ENCODE measurements around the gene ZBTB18.
"Not testable (repeated sequence)": the region's sequence is repeated elsewhere in the genome, so short reads cannot be mapped to it uniquely, and the experiment has no call there.

Gene ZBTB18

DNA sequence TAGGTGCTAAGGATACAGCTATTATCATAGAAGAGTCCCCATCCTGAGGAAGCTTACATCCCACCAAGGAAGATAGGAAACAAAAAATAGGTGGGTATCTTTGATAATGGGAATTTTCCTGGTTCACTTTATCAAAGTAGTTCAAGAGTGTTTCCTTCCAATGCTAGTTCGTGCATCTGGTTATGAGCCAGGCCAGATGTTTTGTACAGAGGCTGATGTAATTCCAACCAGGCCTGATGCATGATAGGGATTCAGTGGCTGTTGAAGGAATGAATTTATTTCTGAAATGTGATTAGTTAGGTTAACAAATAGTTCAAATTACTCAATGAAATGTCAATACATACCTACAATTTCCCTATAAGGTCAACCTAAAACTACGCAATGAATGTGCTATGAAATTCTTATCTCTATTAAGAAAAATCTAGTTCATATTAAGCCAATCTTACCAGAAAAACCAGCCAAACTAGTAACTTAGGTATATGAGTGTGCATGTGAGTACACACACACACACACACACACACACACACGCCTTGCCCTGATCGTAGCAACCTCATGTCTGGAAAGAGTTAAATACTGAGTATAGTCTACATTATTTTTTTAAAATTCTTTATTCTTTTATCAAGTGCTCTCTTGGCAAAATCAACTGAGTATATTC is 9.5 kb upstream of the ZBTB18 start:
- Histone ChIP-seq H3K9me3 (ENCODE audit: control insufficient read depth, insufficient read depth, low read depth, low read length) (no peaks in the 10 kb centered on the region), H3K9ac (ENCODE audit: low read length) (no peak overlapping the region), H3K27ac (ENCODE audit: low read depth, low read length) (no peak overlapping the region), H3K36me3 (ENCODE audit: control insufficient read depth, insufficient read depth, low read length) (no peaks in the 10 kb centered on the region), H3K4me3 (ENCODE audit: low read depth, low read length) (no peak overlapping the region), H3K4me1 (ENCODE audit: control insufficient read depth, insufficient read depth, low read length) (peaks cover under 1% of the 10 kb centered on the region; the same call in 1 of the 2 replicates), H3K27me3 (ENCODE audit: control insufficient read depth, insufficient read depth, low read length) (0 out of 2 replicates have a peak, but pooled peaks cover 7% of the 10 kb centered on the region)

DNA sequence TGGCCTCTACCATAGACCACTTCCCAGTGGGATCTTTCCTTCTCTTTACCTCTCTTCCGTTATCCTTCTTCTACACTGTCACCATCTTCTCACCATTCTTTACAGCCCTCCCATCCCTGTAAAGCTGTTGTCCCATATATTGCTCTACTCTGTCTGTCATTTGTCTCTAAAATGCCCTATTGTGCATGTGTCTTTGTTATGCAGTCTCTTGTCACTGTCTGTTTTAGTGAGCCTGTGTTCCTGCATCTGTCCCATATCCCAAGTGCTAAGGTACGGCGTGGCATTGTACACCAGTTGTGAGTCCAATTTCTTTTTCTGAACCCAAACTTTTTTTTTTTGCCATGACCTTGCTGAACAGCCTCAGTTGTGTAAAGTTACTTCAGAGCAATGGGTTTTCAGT is 8.8 kb upstream of the ZBTB18 start:
- no peak overlapping the region for H3K27ac ChIP-seq (ENCODE audit: low read depth, low read length)
- no peak overlapping the region for H3K9ac ChIP-seq (ENCODE audit: low read length)
- no peaks in the 10 kb centered on the region for H3K9me3 ChIP-seq (ENCODE audit: control insufficient read depth, insufficient read depth, low read depth, low read length)
- H3K27me3 ChIP-seq (ENCODE audit: control insufficient read depth, insufficient read depth, low read length): peaks cover 13% of the 10 kb centered on the region; the same call in 1 of the 2 replicates
- peaks cover 7% of the 10 kb centered on the region for H3K4me1 ChIP-seq (ENCODE audit: control insufficient read depth, insufficient read depth, low read length)
- H3K4me3 ChIP-seq (ENCODE audit: low read depth, low read length): no peak overlapping the region
- H3K36me3 ChIP-seq (ENCODE audit: control insufficient read depth, insufficient read depth, low read length): no peaks in the 10 kb centered on the region

DNA sequence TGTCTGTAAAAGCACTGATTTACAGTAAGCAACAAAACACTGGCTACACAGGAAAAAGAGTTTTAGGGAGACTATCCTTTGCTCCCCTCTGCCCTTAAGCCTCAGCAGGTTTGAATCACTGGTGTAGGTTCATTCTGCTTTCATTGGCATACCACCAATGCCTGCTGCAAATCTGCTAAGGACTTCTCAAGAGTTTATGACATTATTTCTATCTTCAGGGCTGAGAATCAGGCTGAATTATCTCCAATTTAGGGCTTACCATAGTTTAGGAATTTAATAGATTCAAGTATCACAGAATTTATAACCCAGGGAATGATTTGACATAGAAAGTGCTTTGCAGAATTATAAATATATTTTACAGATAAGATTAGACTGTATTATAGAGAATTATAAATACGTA is 6.7 kb upstream of the ZBTB18 start:
- Histone ChIP-seq H3K4me3 (ENCODE audit: low read depth, low read length) (no peak overlapping the region), H3K27ac (ENCODE audit: low read depth, low read length) (no peak overlapping the region), H3K27me3 (ENCODE audit: control insufficient read depth, insufficient read depth, low read length) (peaks cover 13% of the 10 kb centered on the region; the same call in 1 of the 2 replicates), H3K9me3 (ENCODE audit: control insufficient read depth, insufficient read depth, low read depth, low read length) (no peaks in the 10 kb centered on the region), H3K36me3 (ENCODE audit: control insufficient read depth, insufficient read depth, low read length) (no peaks in the 10 kb centered on the region), H3K4me1 (ENCODE audit: control insufficient read depth, insufficient read depth, low read length) (peaks cover 7% of the 10 kb centered on the region), H3K9ac (ENCODE audit: low read length) (no peak overlapping the region)

DNA sequence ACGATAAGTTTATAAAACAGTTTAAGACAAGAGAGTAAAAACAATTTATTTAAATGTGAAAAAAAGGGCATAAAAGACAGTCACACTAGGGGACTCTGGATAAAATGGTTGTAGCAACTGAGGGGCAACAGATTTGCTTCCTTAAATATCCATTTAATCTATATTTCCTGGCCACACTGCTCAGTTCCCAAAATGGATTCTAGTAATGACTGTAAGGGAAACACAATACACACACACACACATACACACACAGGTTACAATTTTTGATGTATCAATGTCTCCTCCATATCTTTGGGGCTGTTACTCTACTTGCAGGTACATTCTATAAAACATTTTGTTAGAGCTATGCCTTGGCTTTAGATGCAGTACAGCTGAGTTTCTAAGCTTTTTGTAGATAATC is 4.8 kb upstream of the ZBTB18 start:
- H3K9ac ChIP-seq (ENCODE audit: low read length); H3K36me3 ChIP-seq (ENCODE audit: control insufficient read depth, insufficient read depth, low read length); H3K9me3 ChIP-seq (ENCODE audit: control insufficient read depth, insufficient read depth, low read depth, low read length); H3K27ac ChIP-seq (ENCODE audit: low read depth, low read length); H3K4me3 ChIP-seq (ENCODE audit: low read depth, low read length): not testable (repeated sequence)
- Histone ChIP-seq H3K27me3 (ENCODE audit: control insufficient read depth, insufficient read depth, low read length) (peaks cover 23% of the 10 kb centered on the region; the same call in 1 of the 2 replicates), H3K4me1 (ENCODE audit: control insufficient read depth, insufficient read depth, low read length) (peaks cover 19% of the 10 kb centered on the region)

DNA sequence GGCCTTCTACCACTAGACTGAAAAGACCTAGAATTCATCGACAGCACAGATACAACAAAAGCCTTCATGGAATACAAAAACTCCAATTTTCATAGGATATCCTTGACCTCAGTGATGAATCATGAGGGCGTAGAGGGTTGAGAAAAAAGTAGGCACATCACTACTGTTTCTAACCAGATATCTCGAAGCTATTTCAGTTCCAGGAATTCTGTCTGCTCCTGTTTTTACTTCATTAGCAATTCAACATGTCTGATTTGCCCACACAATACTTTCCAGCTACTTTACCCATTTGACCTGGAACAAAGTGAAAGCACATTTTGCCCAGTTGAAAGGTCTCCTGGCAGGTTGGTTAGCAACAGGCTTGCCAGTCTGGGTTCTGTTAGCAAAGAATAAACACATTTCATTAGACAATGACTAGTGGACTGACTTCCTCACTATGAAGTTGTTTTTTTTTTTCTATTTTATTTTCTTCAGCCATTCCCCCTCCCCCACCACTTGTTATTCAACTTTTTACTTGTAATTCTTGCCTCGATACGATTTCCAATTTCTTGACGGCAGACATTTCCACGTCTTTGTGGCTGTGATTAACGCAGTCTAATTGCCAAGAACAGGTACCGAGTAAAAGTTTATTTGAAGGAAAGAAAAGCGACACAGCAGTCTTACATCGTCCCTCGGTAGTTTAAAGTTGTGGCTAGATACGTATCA is 4.0 kb upstream of the ZBTB18 start:
- Histone ChIP-seq H3K9me3 (ENCODE audit: control insufficient read depth, insufficient read depth, low read depth, low read length) (no peaks in the 10 kb centered on the region), H3K4me1 (ENCODE audit: control insufficient read depth, insufficient read depth, low read length) (peaks cover 27% of the 10 kb centered on the region), H3K27ac (ENCODE audit: low read depth, low read length) (no peak overlapping the region), H3K36me3 (ENCODE audit: control insufficient read depth, insufficient read depth, low read length) (no peaks in the 10 kb centered on the region), H3K27me3 (ENCODE audit: control insufficient read depth, insufficient read depth, low read length) (peaks cover 23% of the 10 kb centered on the region; the same call in 1 of the 2 replicates), H3K4me3 (ENCODE audit: low read depth, low read length) (peak overlapping the region; percentile 92), H3K9ac (ENCODE audit: low read length) (peak overlapping the region; percentile 71)

DNA sequence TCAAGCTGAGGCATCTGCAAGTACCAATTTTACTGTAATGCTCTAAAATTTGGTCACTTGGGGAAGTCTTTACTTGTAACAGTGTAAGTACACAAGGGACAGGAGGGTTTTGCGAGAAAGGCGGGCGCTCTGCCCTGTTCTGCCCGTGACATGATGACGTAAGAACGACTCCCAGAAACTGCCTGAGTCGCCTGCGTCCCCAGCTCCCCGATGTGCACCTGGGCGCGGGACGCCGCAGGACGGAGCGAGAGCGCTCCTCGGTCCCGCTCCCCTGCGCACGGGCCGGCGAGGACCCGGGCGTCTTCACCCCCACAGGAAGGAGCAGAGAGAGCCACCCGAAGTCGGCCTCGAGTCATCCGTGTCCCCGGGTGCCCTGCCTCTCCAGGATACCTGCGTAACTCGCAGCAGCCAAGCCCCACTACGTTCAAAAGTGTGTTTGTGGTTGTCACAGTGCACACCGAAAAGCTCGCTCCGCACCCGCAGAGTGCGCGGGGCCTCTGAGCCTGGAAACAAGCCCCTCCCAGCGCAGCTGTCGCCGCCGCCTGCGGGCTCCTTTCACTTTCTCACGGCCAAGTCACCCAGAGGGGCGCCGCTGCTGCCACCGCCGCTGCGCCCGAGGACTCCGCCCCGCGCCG is 3.3 kb upstream of the ZBTB18 start:
- no peaks in the 10 kb centered on the region for H3K36me3 ChIP-seq (ENCODE audit: control insufficient read depth, insufficient read depth, low read length)
- no peaks in the 10 kb centered on the region for H3K9me3 ChIP-seq (ENCODE audit: control insufficient read depth, insufficient read depth, low read depth, low read length)
- H3K27ac ChIP-seq (ENCODE audit: low read depth, low read length): no peak overlapping the region
- H3K4me3 ChIP-seq (ENCODE audit: low read depth, low read length): peak overlapping the region; percentile 92
- peaks cover 23% of the 10 kb centered on the region; the same call in 1 of the 2 replicates for H3K27me3 ChIP-seq (ENCODE audit: control insufficient read depth, insufficient read depth, low read length)
- H3K4me1 ChIP-seq (ENCODE audit: control insufficient read depth, insufficient read depth, low read length): peaks cover 32% of the 10 kb centered on the region
- H3K9ac ChIP-seq (ENCODE audit: low read length): peak overlapping the region; percentile 71

DNA sequence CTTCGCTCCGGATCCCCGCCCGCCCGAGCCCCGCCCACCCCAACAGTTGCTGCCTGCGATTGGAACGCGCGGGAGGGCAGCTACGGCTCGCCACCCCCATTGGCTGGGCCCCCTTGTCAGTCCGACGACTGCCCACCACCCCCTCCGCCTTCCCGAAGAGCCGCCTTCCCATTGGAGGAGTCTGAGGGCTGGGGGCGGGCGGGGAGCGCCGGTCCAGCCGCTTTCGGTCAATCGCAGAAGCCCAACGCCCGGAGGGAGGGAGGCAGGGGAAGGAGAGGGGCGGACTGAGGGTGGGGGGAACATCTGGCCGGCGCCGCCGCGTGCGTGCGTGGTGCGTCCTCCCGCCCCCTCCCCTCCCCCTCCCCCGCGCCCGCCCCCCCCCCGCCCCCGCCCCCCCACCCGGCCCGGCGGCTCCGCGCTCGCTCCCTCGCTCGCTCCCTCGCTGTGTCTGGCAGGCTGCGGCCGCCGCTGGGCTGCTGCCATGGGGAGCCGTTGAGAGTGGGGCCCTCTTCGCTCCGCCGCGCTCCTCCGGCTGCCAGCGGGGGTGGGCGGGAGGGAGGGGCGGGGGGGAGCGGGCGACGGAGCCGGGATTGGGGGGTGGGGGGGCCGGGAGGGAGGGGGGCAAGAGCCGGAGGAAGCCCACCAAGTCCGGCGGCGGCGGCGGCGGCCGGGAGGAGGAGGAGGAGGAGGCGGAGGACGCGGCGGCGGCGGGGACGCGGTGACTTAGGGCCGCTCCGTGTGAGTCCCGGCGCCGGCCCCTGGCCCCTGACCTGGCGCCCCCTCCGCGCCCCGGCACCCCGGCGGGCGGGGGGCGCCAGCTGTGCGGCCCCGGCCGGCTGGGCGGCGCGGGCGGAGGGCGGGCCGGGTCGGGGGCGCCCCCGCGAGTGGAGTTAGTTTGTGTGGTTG is 2.6 kb upstream of the ZBTB18 start:
- Histone ChIP-seq H3K9ac (ENCODE audit: low read length) (no peak overlapping the region), H3K27me3 (ENCODE audit: control insufficient read depth, insufficient read depth, low read length) (peaks cover 23% of the 10 kb centered on the region; the same call in 1 of the 2 replicates), H3K27ac (ENCODE audit: low read depth, low read length) (no peak overlapping the region), H3K4me3 (ENCODE audit: low read depth, low read length) (peak overlapping the region; percentile 92), H3K9me3 (ENCODE audit: control insufficient read depth, insufficient read depth, low read depth, low read length) (no peaks in the 10 kb centered on the region), H3K36me3 (ENCODE audit: control insufficient read depth, insufficient read depth, low read length) (no peaks in the 10 kb centered on the region), H3K4me1 (ENCODE audit: control insufficient read depth, insufficient read depth, low read length) (peaks cover 32% of the 10 kb centered on the region)

DNA sequence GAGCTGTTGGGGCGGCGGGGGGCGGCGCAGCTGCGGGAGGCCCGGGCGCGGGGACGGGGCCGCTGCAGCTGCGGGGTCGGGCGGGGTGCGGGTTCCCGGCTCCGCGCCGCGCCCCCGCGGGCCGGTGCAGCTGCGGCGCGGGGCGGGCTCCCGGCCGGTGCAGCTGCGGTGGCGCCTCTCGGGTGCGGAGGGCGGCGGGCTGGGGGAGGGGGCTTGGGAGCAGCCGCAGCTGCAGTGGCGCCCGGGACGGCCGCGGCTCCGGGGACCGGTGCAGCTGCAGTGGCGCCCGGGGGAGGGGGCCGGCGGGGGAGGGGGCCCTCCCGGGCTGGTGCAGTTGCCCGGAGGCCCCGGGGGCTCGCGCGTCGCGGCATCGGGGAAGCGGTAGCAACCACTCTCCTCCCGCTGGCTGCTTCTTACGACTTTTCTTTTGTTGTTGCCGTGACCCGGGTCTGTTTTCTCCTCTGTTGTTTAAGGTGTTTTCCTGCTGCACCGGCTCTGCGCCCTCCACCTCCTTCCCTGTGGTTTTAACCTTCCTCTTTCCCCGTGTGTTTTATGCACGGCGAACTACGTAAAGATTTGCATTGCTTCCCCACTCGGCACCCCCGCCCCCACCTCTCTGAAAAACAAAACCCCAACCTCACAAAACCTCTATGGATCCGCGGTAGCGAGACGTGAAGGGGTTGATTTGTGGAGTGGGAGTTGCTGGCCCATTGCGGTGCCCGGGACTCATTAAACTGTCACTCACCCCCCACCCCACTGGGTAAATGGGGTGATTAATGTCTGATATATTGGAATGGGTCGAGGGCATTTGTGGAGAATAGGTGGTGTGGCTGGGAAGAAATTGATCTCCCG is 1.7 kb upstream of the ZBTB18 start:
- H3K27ac ChIP-seq (ENCODE audit: low read depth, low read length): no peak overlapping the region
- H3K9ac ChIP-seq (ENCODE audit: low read length): peak overlapping the region; percentile 75
- H3K27me3 ChIP-seq (ENCODE audit: control insufficient read depth, insufficient read depth, low read length): peaks cover 23% of the 10 kb centered on the region; the same call in 1 of the 2 replicates

DNA sequence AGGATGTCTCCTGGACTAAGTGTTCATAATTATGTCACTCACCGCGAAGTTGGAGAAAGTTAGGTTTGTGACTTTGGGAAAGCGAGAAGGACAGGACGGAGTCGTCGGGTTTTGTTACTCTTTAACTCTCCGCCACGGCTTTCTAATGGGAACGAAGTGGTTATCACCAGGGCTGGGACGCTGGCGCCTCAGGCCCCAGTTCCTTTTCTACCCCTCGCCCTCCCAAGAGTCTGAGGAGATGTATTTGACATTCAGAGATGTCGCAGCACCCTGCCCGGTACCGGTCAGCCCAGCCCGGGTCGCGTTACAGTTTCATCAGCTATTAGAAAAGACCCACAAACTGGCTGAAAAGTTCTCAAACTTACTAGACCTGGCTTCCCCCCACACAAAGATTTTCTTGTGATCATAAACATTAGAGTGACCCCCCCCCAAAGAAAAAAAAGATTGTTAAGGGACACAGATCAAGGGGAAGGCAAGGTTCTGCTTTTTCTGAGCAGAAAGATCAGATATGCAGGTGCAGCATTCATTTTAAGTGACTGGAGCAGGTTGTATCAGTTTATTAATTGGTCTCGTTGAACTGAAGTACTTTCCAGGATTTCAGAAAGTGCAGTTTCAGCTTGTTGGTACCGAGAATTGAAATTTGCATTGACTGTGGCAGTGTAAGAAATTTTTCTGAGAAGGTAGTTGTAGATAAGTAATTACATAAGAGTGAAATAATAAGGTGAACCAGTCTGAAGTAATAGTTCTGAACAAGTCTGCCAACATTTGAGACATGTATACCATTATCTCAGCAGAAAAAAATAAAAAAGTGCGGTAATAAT is 859 bp upstream of the ZBTB18 start:
- H3K27ac ChIP-seq (ENCODE audit: low read depth, low read length): no peak overlapping the region
- H3K9me3 ChIP-seq (ENCODE audit: control insufficient read depth, insufficient read depth, low read depth, low read length): no peaks in the 10 kb centered on the region
- H3K9ac ChIP-seq (ENCODE audit: low read length): peak overlapping the region; percentile 75
- H3K27me3 ChIP-seq (ENCODE audit: control insufficient read depth, insufficient read depth, low read length): peaks cover 23% of the 10 kb centered on the region; the same call in 1 of the 2 replicates
- H3K4me3 ChIP-seq (ENCODE audit: low read depth, low read length): peak overlapping the region; percentile 73
- peaks cover 32% of the 10 kb centered on the region for H3K4me1 ChIP-seq (ENCODE audit: control insufficient read depth, insufficient read depth, low read length)
- H3K36me3 ChIP-seq (ENCODE audit: control insufficient read depth, insufficient read depth, low read length): peaks cover 14% of the 10 kb centered on the region

More for the DNA sequence above, 1.7 kb upstream of the ZBTB18 start:
- Histone ChIP-seq H3K36me3 (ENCODE audit: control insufficient read depth, insufficient read depth, low read length) (peaks cover 7% of the 10 kb centered on the region), H3K4me1 (ENCODE audit: control insufficient read depth, insufficient read depth, low read length) (peaks cover 32% of the 10 kb centered on the region), H3K9me3 (ENCODE audit: control insufficient read depth, insufficient read depth, low read depth, low read length) (no peaks in the 10 kb centered on the region), H3K4me3 (ENCODE audit: low read depth, low read length) (peak overlapping the region; percentile 73)

All from HUES6 (cell line).